ENCODE measurements around the gene FMO4. TPM values are rescaled to one million over a fixed set of nuclear protein-coding genes. Genes with fewer than 3 reads are reported as not detected.

FMO4 gene, protein sequence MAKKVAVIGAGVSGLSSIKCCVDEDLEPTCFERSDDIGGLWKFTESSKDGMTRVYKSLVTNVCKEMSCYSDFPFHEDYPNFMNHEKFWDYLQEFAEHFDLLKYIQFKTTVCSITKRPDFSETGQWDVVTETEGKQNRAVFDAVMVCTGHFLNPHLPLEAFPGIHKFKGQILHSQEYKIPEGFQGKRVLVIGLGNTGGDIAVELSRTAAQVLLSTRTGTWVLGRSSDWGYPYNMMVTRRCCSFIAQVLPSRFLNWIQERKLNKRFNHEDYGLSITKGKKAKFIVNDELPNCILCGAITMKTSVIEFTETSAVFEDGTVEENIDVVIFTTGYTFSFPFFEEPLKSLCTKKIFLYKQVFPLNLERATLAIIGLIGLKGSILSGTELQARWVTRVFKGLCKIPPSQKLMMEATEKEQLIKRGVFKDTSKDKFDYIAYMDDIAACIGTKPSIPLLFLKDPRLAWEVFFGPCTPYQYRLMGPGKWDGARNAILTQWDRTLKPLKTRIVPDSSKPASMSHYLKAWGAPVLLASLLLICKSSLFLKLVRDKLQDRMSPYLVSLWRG
- total RNA-seq: 0.72 and 1.1 TPM in 2 replicates

DNA sequence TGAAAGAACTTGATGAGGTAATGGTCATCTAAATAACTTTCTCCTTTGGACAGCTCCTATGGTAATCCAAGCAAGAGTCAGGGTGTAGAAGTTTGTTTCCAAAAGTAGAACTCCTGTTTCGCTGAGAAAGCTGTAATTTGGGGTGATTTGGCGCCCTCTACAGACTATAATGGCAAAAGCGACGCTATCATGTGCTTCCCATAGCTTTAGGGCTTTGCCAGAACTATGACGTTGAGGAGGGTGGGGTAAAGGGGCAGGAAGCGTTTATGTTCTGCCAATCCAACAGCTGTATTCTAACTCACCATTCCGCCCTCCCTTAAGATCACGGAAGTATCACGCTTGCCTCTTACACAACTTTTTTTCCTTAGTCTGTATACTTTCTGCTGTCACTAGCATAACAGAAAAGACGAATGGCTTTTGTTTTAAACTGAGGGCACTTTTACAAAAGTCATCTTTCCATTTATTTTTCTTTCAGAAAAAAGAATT, at the start of gene FMO4:
TSS of gene FMO4 (plus strand) at position 349 of the 486 bp plus-strand sequence. CDS start 5,643 bp downstream, outside the sequence.

Small RNA genes lying within 50 kb of the gene (small RNA-seq; reads per million reads assigned to genes)
- not detected for gene SRP14P4 (ENCODE audit: low replicate concordance)

Other genes starting within 250 kb of the FMO4 start
- not detected in 2 replicates for gene FMO3, start 223.3 kb upstream of the FMO4 start, total RNA-seq
- gene FMO2, start 128.9 kb upstream of the FMO4 start, total RNA-seq: under 0.01 TPM in 1 of 2 replicates, not detected in the other
- gene FMO1, start 65.7 kb upstream of the FMO4 start, total RNA-seq: not detected in 2 replicates
- 50.6 and 73.2 TPM in 2 replicates for gene PRRC2C, start 171.3 kb downstream of the FMO4 start, total RNA-seq